Esophagus muscularis mucosa (tissue), 4 donors: Measurements from ENCODE around the gene CCDC74B. TPM values are rescaled to one million over a fixed set of nuclear protein-coding genes. Genes with fewer than 3 reads are reported as not detected.
"Not testable (repeated sequence)": the region's sequence is repeated elsewhere in the genome, so short reads cannot be mapped to it uniquely, and the experiment has no call there.

Source experiments
- DNase-seq: peaks from one replicate; pipeline ENCODE4 v3.0.0-alpha.2; 2017; ENCODE audit errors: extremely low spot score
- H3K27ac ChIP-seq, 4 donors: fragments of 200-600 bp; sonication (generic); replicated peaks in 1 of 4; 1 replicate in 3 of 4; 2 replicates in 1 of 4; pipeline ENCODE4 v1.5.1; 2016 to 2019; ENCODE audit warnings: mild to moderate bottlenecking in 1 of 4
- H3K27me3 ChIP-seq, 4 donors: fragments of 200-600 bp; sonication (generic); one replicate each; pipeline versions ENCODE4 v1.5.1 to v1.6.0; 2016 to 2019
- H3K36me3 ChIP-seq, 4 donors: fragments of 200-600 bp; sonication (generic); one replicate each; pipeline ENCODE4 v1.5.1; 2016 to 2019
- H3K4me1 ChIP-seq, 4 donors: fragments of 200-600 bp; sonication (generic); one replicate each; pipeline ENCODE4 v1.5.1; 2016 to 2019
- H3K4me3 ChIP-seq, 4 donors: fragments of 200-600 bp; sonication (generic); 1 replicate in 2 of 4; 2 replicates in 2 of 4; pipeline ENCODE4 v1.5.1; 2016 to 2019; ENCODE audit warnings: mild to moderate bottlenecking in 4 of 4, moderate library complexity in 1 of 4
- H3K9me3 ChIP-seq, 4 donors: fragments of 200-600 bp; sonication (generic); 1 replicate in 3 of 4; 2 replicates in 1 of 4; pipeline ENCODE4 v1.5.1; 2016 to 2019
- CTCF ChIP-seq, 3 experiments: fragments of 200-600 bp in 2 of 3; fragments of 450-650 bp in 1 of 3; sonication (generic) in 2 of 3; IDR thresholded peaks; one replicate each; pipeline ENCODE4 v1.5.1; 2017 to 2019; ENCODE audit warnings: antibody characterized with exemption in 3 of 3, mild to moderate bottlenecking in 2 of 3, moderate library complexity in 1 of 3
- EP300 ChIP-seq: sonication (generic); formaldehyde crosslinking; IDR thresholded peaks from one replicate; pipeline ENCODE4 v1.6.1; 2017; ENCODE audit warnings: antibody characterized with exemption
- POLR2A ChIP-seq: fragments of 450-650 bp; IDR thresholded peaks from one replicate; pipeline ENCODE4 v1.6.1; 2017; ENCODE audit warnings: antibody characterized with exemption, moderate library complexity, mild to moderate bottlenecking, low read depth
- POLR2AphosphoS5 ChIP-seq, 2 donors: sonication (generic); formaldehyde crosslinking; IDR thresholded peaks; one replicate each; pipeline ENCODE4 v1.6.1; 2017; ENCODE audit warnings: antibody characterized with exemption in 2 of 2
- WGBS: methylation state at CpG from one replicate; pipeline ENCODE4 v1.1.5; 2018; 5-methylcytosine and 5-hydroxymethylcytosine counted together
- intact Hi-C: fragments of 100-400 bp; cut with DNase I; formaldehyde crosslinking; loops from one replicate; pipeline ENCODE4 v1.15.1; 2023
- small RNA-seq, 3 donors: library from RNA; depleted of rRNA; stranded (forward); fragments of <200 nt; gene quantifications; one replicate each; pipeline ENCODE3, GENCODE V24; 2016
- total RNA-seq, 4 donors: library from RNA; depleted of rRNA; stranded (reverse); fragments of >200 nt; gene quantifications; one replicate each; pipeline versions ENCODE4 v1.1.0 to v1.2.1, GENCODE V29; 2016

CCDC74B gene
- total RNA-seq, 4 donors from 2014 or later: 2.8 to 5.0 (median 4.2) TPM

GRCh38 chr2:130135692-130136541 is 9.0 kb downstream of the CCDC74B start:
- Histone ChIP-seq H3K9me3 (no peaks in the 10 kb centered on the region), H3K4me1 (no peaks in the 10 kb centered on the region), H3K27ac (no peak overlapping the region), H3K36me3 (no peaks in the 10 kb centered on the region), H3K27me3 (no peaks in the 10 kb centered on the region), H3K4me3 (no peak overlapping the region)
- TF ChIP-seq POLR2AphosphoS5 (IDR thresholded peaks at IDR 0.05): no peak
- TF ChIP-seq POLR2A: no peak
- no peak for TF ChIP-seq CTCF (IDR thresholded peaks at IDR 0.05)
- no peak for TF ChIP-seq EP300
- intact Hi-C loops: no loop called here
- DNase-seq: peak; percentile 64
- 98% methylated on average over 7 of the region's 15 CpGs for WGBS

GRCh38 chr2:130129120-130129829 is 15.6 kb downstream of the CCDC74B start, which contains the start of gene POTEF:
TSS of gene POTEF (minus strand) at chr2:130129222. CDS start at chr2:130120515, 8,707 bp downstream.
- DNase-seq, H3K9me3 ChIP-seq, H3K4me1 ChIP-seq, H3K27ac ChIP-seq, H3K27me3 ChIP-seq, H3K4me3 ChIP-seq, intact Hi-C loops, H3K36me3 ChIP-seq: not testable (repeated sequence)
- 95% methylated on average over 20 of the region's 29 CpGs for WGBS

- intact Hi-C loops, H3K4me1 ChIP-seq, H3K27me3 ChIP-seq, H3K27ac ChIP-seq, DNase-seq, H3K4me3 ChIP-seq, H3K36me3 ChIP-seq, H3K9me3 ChIP-seq: not testable (repeated sequence)
- 100% methylated on average over 3 of the region's 14 CpGs for WGBS
Measured at GRCh38 chr2:130128464-130128863, 16.4 kb downstream of the CCDC74B start.

GRCh38 chr2:130127726-130128125 is 17.2 kb downstream of the CCDC74B start:
- H3K27me3 ChIP-seq, H3K27ac ChIP-seq, DNase-seq, intact Hi-C loops, H3K9me3 ChIP-seq, H3K4me1 ChIP-seq, H3K4me3 ChIP-seq, H3K36me3 ChIP-seq: not testable (repeated sequence)
- no CpG with 5 or more reads among the region's 9 CpGs for WGBS

GRCh38 chr2:130120924-130121323 is 24.0 kb downstream of the CCDC74B start:
- H3K4me3 ChIP-seq, H3K9me3 ChIP-seq, DNase-seq, intact Hi-C loops, H3K4me1 ChIP-seq, H3K27ac ChIP-seq, H3K27me3 ChIP-seq, H3K36me3 ChIP-seq: not testable (repeated sequence)
- WGBS: 93% methylated on average over 38 of the region's 45 CpGs

GRCh38 chr2:130102597-130103363 is 42.1 kb downstream of the CCDC74B start:
- H3K36me3 ChIP-seq, intact Hi-C loops, H3K4me1 ChIP-seq, H3K9me3 ChIP-seq, DNase-seq, H3K4me3 ChIP-seq, H3K27ac ChIP-seq, H3K27me3 ChIP-seq: not testable (repeated sequence)
- 72% methylated on average over 5 of the region's 8 CpGs for WGBS

Small RNAs within 50 kb of the gene (small RNA-seq; reads per million reads assigned to genes)
- 0 reads per million in 3 donors for gene RNU6-1049P

Other genes starting within 250 kb of the CCDC74B start
- gene RAB6C, start 165.4 kb downstream of the CCDC74B start, total RNA-seq: under 1 TPM in 3 of 4 donors, not detected in 1; 0.26 to 0.57 (median 0.42) TPM
- gene POTEF, start 15.9 kb downstream of the CCDC74B start, total RNA-seq: not detected
- gene SMPD4, start 36.5 kb upstream of the CCDC74B start, total RNA-seq: 10 to 100 TPM; 27.3 to 46.3 (median 36.9) TPM
- gene MZT2B, start 37.1 kb upstream of the CCDC74B start, total RNA-seq: 100 to 1,000 TPM; 145 to 282 (median 196) TPM
- gene TUBA3E, start 53.3 kb upstream of the CCDC74B start, total RNA-seq: not detected
- gene IMP4, start 197.8 kb upstream of the CCDC74B start, total RNA-seq: 100 to 1,000 TPM in 3 of 4 donors, 10 to 100 TPM in 1; 94.7 to 139 (median 114) TPM
- gene PTPN18, start 210.9 kb upstream of the CCDC74B start, total RNA-seq: 10 to 100 TPM; 36.6 to 60.2 (median 50.3) TPM